ENCODE results near the gene NFIB. TPM values are rescaled to one million over a fixed set of nuclear protein-coding genes. Genes with fewer than 3 reads are reported as not detected.

NFIB gene
- total and polyA plus RNA-seq, 10 of the 15 experiments (the other 5 are each of a cell fraction or from before 2014, with no cell fraction given): under 0.01 to 0.19 (median 0.05) TPM; not detected in 3

- DNase-seq (ENCODE audit: low read depth, low spot score): no peak
- Histone ChIP-seq H3K79me2 (ENCODE audit: control insufficient read depth, insufficient read depth, low read length) (no peaks in the 10 kb centered on the region), H3K9me3 (replicated peaks; ENCODE audit: control insufficient read depth, insufficient read depth, low read length) (no peaks in the 10 kb centered on the region), H4K20me1 (ENCODE audit: control insufficient read depth, insufficient read depth) (no peaks in the 10 kb centered on the region), H3K27ac (ENCODE audit: control insufficient read depth, insufficient read depth) (no peak overlapping the region), H3K9ac (ENCODE audit: control insufficient read depth, insufficient read depth, low read length) (no peak overlapping the region), H2AFZ (ENCODE audit: control insufficient read depth, low read depth, low read length) (no peak overlapping the region), H3K4me2 (ENCODE audit: control insufficient read depth, insufficient read depth) (no peak overlapping the region), H3K36me3 (ENCODE audit: control insufficient read depth in 2 of 2, insufficient read depth in 2 of 2, low read length in 1 of 2) (no peaks in the 10 kb centered on the region), H3K4me1 (ENCODE audit: control insufficient read depth, insufficient read depth, low read length) (no peaks in the 10 kb centered on the region), H3K4me3 (no peak overlapping the region), H3K27me3 (replicated peaks in 1 of 2; ENCODE audit: control insufficient read depth in 2 of 2, insufficient read depth in 2 of 2, low read length in 1 of 2) (no peaks in the 10 kb centered on the region)
- ChIA-PET SMC1A (ENCODE audit: uncharacterized antibody, unreplicated experiment) (no interaction called here), POLR2A (no interaction called here), RAD21 (ENCODE audit: unreplicated experiment) (no interaction called here), CTCF (no interaction called here)
- ATAC-seq: no peak
- in situ Hi-C loops (cut with MboI): no loop called here
- WGBS (ENCODE audit: insufficient coverage, insufficient replicate concordance, low lambda C conversion rate, missing lambda C conversion rate): 0% methylated on average over 1 of the region's 1 CpG
- no peak for FAIRE-seq
- intact Hi-C loops (cut with micrococcal nuclease; ENCODE audit: unreplicated experiment): no loop called here
- BruUV-seq (replicated peaks): no TSS peak
- no peak for TF ChIP-seq RFX5 (IDR thresholded peaks at IDR 0.05; ENCODE audit: low read depth, low read length)
- no peak for TF ChIP-seq IRF3 (IDR thresholded peaks at IDR 0.05)
- no peak for TF ChIP-seq PML (IDR thresholded peaks at IDR 0.05; ENCODE audit: low read length)
- no peak for TF ChIP-seq KAT2A (conservative IDR thresholded peaks at IDR 0.05; ENCODE audit: control insufficient read depth, low read depth, low read length)
- no peak for TF ChIP-seq ZNF592 (IDR thresholded peaks at IDR 0.05)
- TF ChIP-seq CUX1 (IDR thresholded peaks at IDR 0.05; ENCODE audit: insufficient replicate concordance, low read depth, low read length): no peak
- no peak for TF ChIP-seq ZZZ3 (IDR thresholded peaks at IDR 0.05; ENCODE audit: control insufficient read depth, insufficient read length, low read depth)
- no peak for TF ChIP-seq ELK1 (IDR thresholded peaks at IDR 0.05; ENCODE audit: low read depth, low read length)
- TF ChIP-seq SIN3A (IDR thresholded peaks at IDR 0.05; ENCODE audit: low read depth, low read length): no peak
- no peak for TF ChIP-seq RAD21 (IDR thresholded peaks at IDR 0.05; ENCODE audit: insufficient read depth, low read depth, low read length)
- TF ChIP-seq NR2C1 (IDR thresholded peaks at IDR 0.05): no peak
- TF ChIP-seq PAX8 (IDR thresholded peaks at IDR 0.05): no peak
- TF ChIP-seq RAD51 (IDR thresholded peaks at IDR 0.05): no peak
- no peak for TF ChIP-seq WRNIP1 (IDR thresholded peaks at IDR 0.05; ENCODE audit: borderline replicate concordance, low read depth, low read length)
- TF ChIP-seq TAF1 (IDR thresholded peaks at IDR 0.05; ENCODE audit: borderline replicate concordance, low read depth, low read length): no peak
These were observed 228.1 kb downstream of the NFIB start for GRCh38 chr9:14085810-14086209.

Measured in GM12878 (cell line).